Stimulated activated CD8-positive, alpha-beta memory T cell treated with anti-CD3 and anti-CD28 coated beads, Interleukin-2, amount 100 ng/mL, for 48 hours (primary cell): ENCODE measurements around the gene CNKSR2.
"Not testable (repeated sequence)": the region's sequence is repeated elsewhere in the genome, so short reads cannot be mapped to it uniquely, and the experiment has no call there.

Source experiments
- DNase-seq, 2 donors: peaks; one replicate each; pipeline ENCODE4 v3.0.0-alpha.2; 2020; ENCODE audit warnings: low read depth in 2 of 2

CNKSR2 gene

GRCh38 chrX:21440911-21441310 is 66.7 kb downstream of the CNKSR2 start:
- DNase-seq = no peak

- DNase-seq = no peak
These were observed 83.5 kb downstream of the CNKSR2 start for GRCh38 chrX:21457718-21458117.

GRCh38 chrX:21469071-21469470 is 94.9 kb downstream of the CNKSR2 start:
- no peak for DNase-seq

GRCh38 chrX:21476909-21477308 is 102.7 kb downstream of the CNKSR2 start:
- DNase-seq = no peak

GRCh38 chrX:21479695-21480270 is 105.6 kb downstream of the CNKSR2 start:
- no peak for DNase-seq

GRCh38 chrX:21481761-21482160 is 107.5 kb downstream of the CNKSR2 start:
- DNase-seq = no peak

GRCh38 chrX:21484051-21484450 is 109.8 kb downstream of the CNKSR2 start:
- not testable (repeated sequence) for DNase-seq

GRCh38 chrX:21487832-21488231 is 113.6 kb downstream of the CNKSR2 start:
- no peak for DNase-seq

GRCh38 chrX:21490341-21490740 is 116.1 kb downstream of the CNKSR2 start:
- no peak for DNase-seq

- no peak for DNase-seq
These were observed 119.1 kb downstream of the CNKSR2 start for GRCh38 chrX:21493226-21493830.

GRCh38 chrX:21503593-21503992 is 129.4 kb downstream of the CNKSR2 start:
- DNase-seq = no peak

- no peak for DNase-seq
These were observed 135.7 kb downstream of the CNKSR2 start for GRCh38 chrX:21509912-21510311.

GRCh38 chrX:21524008-21524407 is 149.8 kb downstream of the CNKSR2 start:
- no peak for DNase-seq

- DNase-seq = no peak
These were observed 153.9 kb downstream of the CNKSR2 start for GRCh38 chrX:21528076-21528475.

GRCh38 chrX:21529771-21530170 is 155.6 kb downstream of the CNKSR2 start:
- DNase-seq = no peak

GRCh38 chrX:21544642-21545041 is 170.4 kb downstream of the CNKSR2 start:
- DNase-seq = not testable (repeated sequence)

GRCh38 chrX:21559417-21559816 is 185.2 kb downstream of the CNKSR2 start:
- DNase-seq = no peak

GRCh38 chrX:21565025-21565424 is 190.8 kb downstream of the CNKSR2 start:
- no peak for DNase-seq

GRCh38 chrX:21574793-21575192 is 200.6 kb downstream of the CNKSR2 start:
- no peak for DNase-seq

GRCh38 chrX:21581479-21581878 is 207.3 kb downstream of the CNKSR2 start:
- no peak for DNase-seq

- DNase-seq = no peak
These were observed 211.8 kb downstream of the CNKSR2 start for GRCh38 chrX:21586001-21586400.

GRCh38 chrX:21590012-21590776 is 216.0 kb downstream of the CNKSR2 start:
- no peak for DNase-seq

- DNase-seq = no peak
These were observed 231.8 kb downstream of the CNKSR2 start for GRCh38 chrX:21606002-21606401.
